PC-3 (cell line): ENCODE measurements around the gene IGFBPL1. TPM values are rescaled to one million over a fixed set of nuclear protein-coding genes. Genes with fewer than 3 reads are reported as not detected.

Source experiments
- ATAC-seq: fragments of 200-7000 bp; cut with Tn5 transposase; 2 replicates; pipeline ENCODE4 v1.9.1; 2020; ENCODE audit warnings: mild to moderate bottlenecking, moderate library complexity
- BruUV-seq: library from RNA; stranded (reverse); fragments of 400-500 nt; replicated peaks from 2 replicates; lab custom pipeline; 2021; lab: Mats Ljungman, UMichigan
- CTCF ChIA-PET: fragments of 300-600 bp; sonication (Branson Sonifier 250); formaldehyde crosslinking; loops from one replicate; lab custom pipeline; 2022; ENCODE audit warnings: antibody characterized with exemption; lab: Charles Lee
- POLR2A ChIA-PET: fragments of 300-600 bp; sonication (Branson Sonifier 250); formaldehyde crosslinking; loops from one replicate; lab custom pipeline; 2022; ENCODE audit warnings: antibody characterized with exemption; ENCODE audit not compliant: unreplicated experiment; lab: Charles Lee
- DNase-seq: peaks from one replicate; pipeline ENCODE4 v3.0.0-alpha.2; 2015
- H2AFZ ChIP-seq: fragments of 300-600 bp; sonication (generic); 2 replicates; pipeline ENCODE4 v1.6.0; 2016; ENCODE audit warnings: antibody characterized with exemption, low read length
- H3F3A ChIP-seq: fragments of 300-600 bp; sonication (generic); one replicate; pipeline ENCODE4 v1.6.0; 2017; ENCODE audit warnings: antibody characterized with exemption, low read length, control low read depth, mild to moderate bottlenecking; ENCODE audit not compliant: unreplicated experiment
- H3K27ac ChIP-seq: fragments of 300-600 bp; sonication (generic); 2 replicates; pipeline ENCODE4 v1.5.1; 2016; ENCODE audit warnings: mild to moderate bottlenecking, low read length
- H3K27me3 ChIP-seq: fragments of 300-600 bp; sonication (generic); 2 replicates; pipeline ENCODE4 v1.6.1; 2016; ENCODE audit warnings: low read length, mixed read lengths
- H3K36me3 ChIP-seq: fragments of 300-600 bp; sonication (generic); 2 replicates; pipeline ENCODE4 v1.6.1; 2016; ENCODE audit warnings: low read depth, mixed run types, low read length, mixed read lengths
- H3K4me1 ChIP-seq: fragments of 300-600 bp; sonication (generic); 2 replicates; pipeline ENCODE4 v1.5.1; 2016; ENCODE audit warnings: low read length; ENCODE audit not compliant: insufficient read depth
- H3K4me2 ChIP-seq: fragments of 300-600 bp; sonication (generic); 2 replicates; pipeline ENCODE4 v1.6.0; 2016; ENCODE audit warnings: low read length
- H3K4me3 ChIP-seq: fragments of 300-600 bp; sonication (generic); 2 replicates; pipeline ENCODE4 v1.5.1; 2016; ENCODE audit warnings: mild to moderate bottlenecking, low read length, mixed read lengths
- H3K79me2 ChIP-seq: fragments of 300-600 bp; sonication (generic); 2 replicates; pipeline ENCODE4 v1.6.1; 2017; ENCODE audit warnings: low read length, mixed read lengths
- H3K9ac ChIP-seq: fragments of 300-600 bp; sonication (generic); 2 replicates; pipeline ENCODE4 v1.6.0; 2016; ENCODE audit warnings: mild to moderate bottlenecking, low read length
- H3K9me2 ChIP-seq: fragments of 300-600 bp; sonication (generic); replicated peaks from 2 replicates; pipeline ENCODE4 v1.6.1; 2016; ENCODE audit warnings: mixed run types, low read length, mixed read lengths
- H3K9me3 ChIP-seq: fragments of 300-600 bp; sonication (generic); 2 replicates; pipeline ENCODE4 v1.6.1; 2016; ENCODE audit warnings: low read length, mixed read lengths
- H4K20me1 ChIP-seq: fragments of 300-600 bp; sonication (generic); 2 replicates; pipeline ENCODE4 v1.6.1; 2016; ENCODE audit warnings: low read length, mixed read lengths
- EZH2 ChIP-seq: fragments of 300-600 bp; sonication (generic); IDR thresholded peaks from one replicate; pipeline ENCODE4 v1.6.1; 2017; ENCODE audit warnings: antibody characterized with exemption, mild to moderate bottlenecking, low read length; ENCODE audit not compliant: unreplicated experiment
- EZH2phosphoT487 ChIP-seq: fragments of 300-600 bp; sonication (generic); IDR thresholded peaks from 2 replicates; pipeline ENCODE4 v1.6.1; 2018; ENCODE audit warnings: mild to moderate bottlenecking, antibody characterized with exemption, low read length, borderline replicate concordance
- intact Hi-C: fragments of 100-400 bp; cut with micrococcal nuclease; formaldehyde crosslinking; loops from 2 replicates; pipeline ENCODE4 v1.9.0; 2023
- total RNA-seq: library from RNA; depleted of rRNA; stranded (reverse); fragments of >200 nt; gene quantifications from 2 replicates; pipeline ENCODE4 v1.2.3, GENCODE V29; 2014
- TF ChIP-seq, protein P1 (sequence below): fragments of 300-600 bp; sonication (generic); conservative IDR thresholded peaks from 2 replicates; pipeline ENCODE4 v1.5.1; 2017; ENCODE audit warnings: antibody characterized with exemption, low read depth, mild to moderate bottlenecking, low read length

IGFBPL1 gene
- total RNA-seq, 1 experiment from 2014 or later, result 0.66 TPM

DNA sequence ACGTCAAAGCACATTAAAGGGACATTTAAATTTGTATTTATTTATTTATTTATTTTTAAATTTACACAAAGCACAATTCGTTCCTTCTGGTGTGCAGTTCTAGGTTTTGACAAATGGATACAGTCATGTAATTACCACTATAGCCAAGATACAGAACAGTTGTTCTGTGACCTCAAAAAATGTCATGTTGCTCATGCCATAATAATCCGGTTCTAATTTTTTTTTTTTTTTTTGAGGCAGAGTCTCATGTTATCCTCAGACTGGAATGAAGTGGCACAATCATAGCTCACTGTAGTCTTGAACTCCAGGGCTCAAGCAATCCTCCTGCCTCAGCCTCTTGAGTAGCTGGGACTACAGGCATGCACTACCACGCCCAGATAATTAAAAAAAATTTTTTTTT is 7.8 kb downstream of the IGFBPL1 start:
- TF ChIP-seq EZH2 (no peak), EZH2phosphoT487 (no peak)
- TF ChIP-seq, protein P1, sequence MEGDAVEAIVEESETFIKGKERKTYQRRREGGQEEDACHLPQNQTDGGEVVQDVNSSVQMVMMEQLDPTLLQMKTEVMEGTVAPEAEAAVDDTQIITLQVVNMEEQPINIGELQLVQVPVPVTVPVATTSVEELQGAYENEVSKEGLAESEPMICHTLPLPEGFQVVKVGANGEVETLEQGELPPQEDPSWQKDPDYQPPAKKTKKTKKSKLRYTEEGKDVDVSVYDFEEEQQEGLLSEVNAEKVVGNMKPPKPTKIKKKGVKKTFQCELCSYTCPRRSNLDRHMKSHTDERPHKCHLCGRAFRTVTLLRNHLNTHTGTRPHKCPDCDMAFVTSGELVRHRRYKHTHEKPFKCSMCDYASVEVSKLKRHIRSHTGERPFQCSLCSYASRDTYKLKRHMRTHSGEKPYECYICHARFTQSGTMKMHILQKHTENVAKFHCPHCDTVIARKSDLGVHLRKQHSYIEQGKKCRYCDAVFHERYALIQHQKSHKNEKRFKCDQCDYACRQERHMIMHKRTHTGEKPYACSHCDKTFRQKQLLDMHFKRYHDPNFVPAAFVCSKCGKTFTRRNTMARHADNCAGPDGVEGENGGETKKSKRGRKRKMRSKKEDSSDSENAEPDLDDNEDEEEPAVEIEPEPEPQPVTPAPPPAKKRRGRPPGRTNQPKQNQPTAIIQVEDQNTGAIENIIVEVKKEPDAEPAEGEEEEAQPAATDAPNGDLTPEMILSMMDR, result no peak
- H3F3A ChIP-seq, result no peaks in the 10 kb centered on the region
- no TSS peak for BruUV-seq
- no peak overlapping the region for H3K27ac ChIP-seq
- no peaks in the 10 kb centered on the region for H3K4me1 ChIP-seq
- H3K4me3 ChIP-seq, result no peak overlapping the region
- no peak for ATAC-seq
- H3K27me3 ChIP-seq, result 0 out of 2 replicates have a peak, but pooled peaks cover 4% of the 10 kb centered on the region
- intact Hi-C loops, result no loop called here
- no peaks in the 10 kb centered on the region for H3K79me2 ChIP-seq
- no peak overlapping the region for H3K9ac ChIP-seq
- H3K36me3 ChIP-seq, result no peaks in the 10 kb centered on the region
- H3K9me2 ChIP-seq, result no peaks in the 10 kb centered on the region
- H2AFZ ChIP-seq, result no peak overlapping the region
- no peak overlapping the region for H3K4me2 ChIP-seq
- ChIA-PET POLR2A (interaction anchor here (0.5 kb wide), 1 partner anchor 229 kb away, joined by 29 read pairs; no protein-coding TSS in a partner anchor), CTCF (no interaction called here)
- no peaks in the 10 kb centered on the region for H4K20me1 ChIP-seq
- H3K9me3 ChIP-seq, result no peaks in the 10 kb centered on the region
- DNase-seq, result no peak

DNA sequence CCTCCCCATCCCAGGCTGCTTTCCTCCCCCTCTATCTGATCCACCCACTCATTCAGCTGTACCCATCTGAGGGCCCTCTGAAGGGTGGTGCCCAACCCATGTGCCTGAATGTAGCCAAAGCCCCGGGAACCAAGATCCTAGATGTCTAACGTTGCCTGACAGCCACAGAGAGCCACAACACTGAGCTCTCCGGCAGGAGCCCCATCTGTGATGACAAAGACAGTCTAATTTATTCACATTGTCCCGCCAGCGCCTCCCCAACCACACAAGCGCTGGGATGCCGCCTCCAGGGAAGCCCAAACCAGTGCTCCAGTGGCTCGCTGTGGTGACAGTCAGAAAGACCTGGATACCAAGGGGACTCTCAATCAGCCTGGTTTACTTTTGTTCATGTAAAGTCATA is 8.4 kb downstream of the IGFBPL1 start:
- Histone ChIP-seq H3K36me3 (no peaks in the 10 kb centered on the region), H3K4me3 (no peak overlapping the region), H3K27ac (no peak overlapping the region), H3K4me2 (no peak overlapping the region), H4K20me1 (no peaks in the 10 kb centered on the region), H3K27me3 (0 out of 2 replicates have a peak, but pooled peaks cover 4% of the 10 kb centered on the region), H3K9me3 (no peaks in the 10 kb centered on the region), H2AFZ (no peak overlapping the region), H3F3A (no peaks in the 10 kb centered on the region), H3K9me2 (no peaks in the 10 kb centered on the region), H3K4me1 (no peaks in the 10 kb centered on the region), H3K9ac (no peak overlapping the region), H3K79me2 (no peaks in the 10 kb centered on the region)
- DNase-seq, result no peak
- BruUV-seq, result no TSS peak
- ATAC-seq, result no peak
- intact Hi-C loops, result no loop called here
- ChIA-PET CTCF (no interaction called here), POLR2A (no interaction called here)
- TF ChIP-seq EZH2phosphoT487, result no peak
- TF ChIP-seq EZH2, result no peak
- TF ChIP-seq, protein P1, result no peak

DNA sequence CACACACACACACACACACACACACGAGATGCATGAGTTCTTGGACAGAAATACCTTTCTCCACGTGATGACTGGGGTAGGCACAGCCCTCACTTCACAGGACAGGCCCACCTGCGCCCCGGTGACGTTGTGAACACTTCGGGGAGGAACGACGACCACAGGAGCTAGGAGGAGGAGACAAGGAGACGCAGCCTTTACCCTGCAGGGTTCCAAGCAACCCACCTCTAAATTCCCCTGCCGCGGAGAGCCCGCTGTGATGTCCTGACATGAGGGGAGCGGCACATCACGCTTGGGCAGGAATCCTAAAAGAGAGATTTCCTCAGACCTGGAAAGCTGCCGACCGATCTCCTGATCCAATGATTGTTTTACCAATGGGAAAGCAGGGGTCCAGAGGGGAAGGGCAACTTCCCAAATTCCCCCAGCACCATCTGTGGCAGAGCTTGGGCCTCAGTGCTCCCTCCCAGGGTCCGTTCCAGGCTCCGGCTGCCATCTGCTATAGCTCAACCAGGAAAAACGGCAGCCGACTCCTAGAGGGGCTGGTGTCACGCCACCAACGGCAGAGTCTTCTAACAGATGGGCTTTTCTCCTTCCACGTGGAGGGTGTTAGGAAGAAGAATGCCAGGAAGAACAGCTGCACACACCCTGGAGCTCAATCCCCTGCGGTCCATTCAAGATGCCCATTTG is 10.1 kb downstream of the IGFBPL1 start:
- Histone ChIP-seq H3K9me2 (no peaks in the 10 kb centered on the region), H3K27ac (no peak overlapping the region), H3K79me2 (no peaks in the 10 kb centered on the region), H2AFZ (no peak overlapping the region), H3K4me1 (no peaks in the 10 kb centered on the region), H3F3A (no peaks in the 10 kb centered on the region), H3K36me3 (no peaks in the 10 kb centered on the region), H3K4me2 (no peak overlapping the region), H3K4me3 (no peak overlapping the region), H3K9me3 (no peaks in the 10 kb centered on the region), H4K20me1 (no peaks in the 10 kb centered on the region), H3K27me3 (0 out of 2 replicates have a peak, but pooled peaks cover 4% of the 10 kb centered on the region), H3K9ac (no peak overlapping the region)
- TF ChIP-seq, protein P1, result no peak
- no peak for TF ChIP-seq EZH2
- TF ChIP-seq EZH2phosphoT487, result no peak
- ChIA-PET CTCF (no interaction called here), POLR2A (no interaction called here)
- no TSS peak for BruUV-seq
- DNase-seq, result no peak
- intact Hi-C loops, result no loop called here
- ATAC-seq, result no peak
